Measurements from ENCODE around the gene SEMA7A.

SEMA7A gene

DNA sequence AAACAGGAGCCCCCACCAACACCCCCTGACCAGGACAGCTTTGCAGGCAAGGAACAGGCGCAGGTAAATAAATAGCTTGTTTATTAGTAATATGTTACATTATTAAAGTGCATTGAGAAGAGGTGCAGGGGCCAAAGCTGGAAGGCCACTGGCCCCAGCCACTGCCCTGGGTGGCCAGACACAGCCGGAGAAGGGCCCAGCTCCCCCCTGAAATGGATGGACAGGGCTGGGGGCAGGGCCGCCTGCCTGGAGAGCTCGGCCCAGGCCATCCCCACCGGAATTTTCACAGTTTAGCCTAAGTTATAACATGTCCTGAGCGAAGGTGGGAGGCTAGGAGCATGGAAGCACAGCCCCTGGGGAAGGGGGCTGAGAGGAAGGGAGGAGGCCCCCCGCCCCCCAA is 24.5 kb downstream of the SEMA7A start:
- no peak for DNase-seq (ENCODE audit: low read depth)
- no peak for TF ChIP-seq MYC (IDR thresholded peaks at IDR 0.05; ENCODE audit: low read depth, low read length)
- TF ChIP-seq, protein P1, sequence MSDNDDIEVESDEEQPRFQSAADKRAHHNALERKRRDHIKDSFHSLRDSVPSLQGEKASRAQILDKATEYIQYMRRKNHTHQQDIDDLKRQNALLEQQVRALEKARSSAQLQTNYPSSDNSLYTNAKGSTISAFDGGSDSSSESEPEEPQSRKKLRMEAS (IDR thresholded peaks at IDR 0.05; ENCODE audit: low read depth, low read length) = no peak
- no peak for TF ChIP-seq POLR2A (IDR thresholded peaks at IDR 0.05; ENCODE audit: extremely low read depth, insufficient read length)
- TF ChIP-seq, protein P2, sequence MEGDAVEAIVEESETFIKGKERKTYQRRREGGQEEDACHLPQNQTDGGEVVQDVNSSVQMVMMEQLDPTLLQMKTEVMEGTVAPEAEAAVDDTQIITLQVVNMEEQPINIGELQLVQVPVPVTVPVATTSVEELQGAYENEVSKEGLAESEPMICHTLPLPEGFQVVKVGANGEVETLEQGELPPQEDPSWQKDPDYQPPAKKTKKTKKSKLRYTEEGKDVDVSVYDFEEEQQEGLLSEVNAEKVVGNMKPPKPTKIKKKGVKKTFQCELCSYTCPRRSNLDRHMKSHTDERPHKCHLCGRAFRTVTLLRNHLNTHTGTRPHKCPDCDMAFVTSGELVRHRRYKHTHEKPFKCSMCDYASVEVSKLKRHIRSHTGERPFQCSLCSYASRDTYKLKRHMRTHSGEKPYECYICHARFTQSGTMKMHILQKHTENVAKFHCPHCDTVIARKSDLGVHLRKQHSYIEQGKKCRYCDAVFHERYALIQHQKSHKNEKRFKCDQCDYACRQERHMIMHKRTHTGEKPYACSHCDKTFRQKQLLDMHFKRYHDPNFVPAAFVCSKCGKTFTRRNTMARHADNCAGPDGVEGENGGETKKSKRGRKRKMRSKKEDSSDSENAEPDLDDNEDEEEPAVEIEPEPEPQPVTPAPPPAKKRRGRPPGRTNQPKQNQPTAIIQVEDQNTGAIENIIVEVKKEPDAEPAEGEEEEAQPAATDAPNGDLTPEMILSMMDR (IDR thresholded peaks at IDR 0.05; ENCODE audit: low read depth, low read length) = no peak
- no peak overlapping the region for H3K4me3 ChIP-seq (ENCODE audit: low read depth, low read length)

- H3K4me3 ChIP-seq (ENCODE audit: low read depth, low read length) = no peak overlapping the region
- DNase-seq (ENCODE audit: low read depth) = no peak
- TF ChIP-seq POLR2A (IDR thresholded peaks at IDR 0.05; ENCODE audit: extremely low read depth, insufficient read length) (no peak), MYC (IDR thresholded peaks at IDR 0.05; ENCODE audit: low read depth, low read length) (no peak)
- TF ChIP-seq, protein P1 (IDR thresholded peaks at IDR 0.05; ENCODE audit: low read depth, low read length) = no peak
- TF ChIP-seq, protein P2 (IDR thresholded peaks at IDR 0.05; ENCODE audit: low read depth, low read length) = no peak
Measured at GRCh38 chr15:74408815-74409214, 24.9 kb downstream of the SEMA7A start.

DNA sequence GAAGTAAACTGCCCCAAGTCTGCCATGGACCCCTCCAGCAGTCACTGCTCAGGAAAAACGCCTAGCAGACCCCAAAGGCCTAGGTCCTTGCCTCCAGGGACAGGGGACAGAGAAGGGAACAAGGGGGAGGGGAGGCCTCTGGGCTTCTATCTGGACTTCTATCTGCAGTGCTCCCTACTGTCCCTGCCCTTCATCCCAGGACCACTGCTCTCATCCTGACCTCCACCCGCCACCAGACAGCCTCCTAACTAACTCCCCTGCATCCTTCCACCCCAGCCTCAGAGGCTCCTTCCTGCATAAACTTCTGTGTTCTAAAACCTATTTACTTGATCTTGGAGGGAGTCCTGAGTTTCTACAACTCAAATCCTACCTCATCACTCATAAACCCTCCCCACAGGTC is 25.4 kb downstream of the SEMA7A start:
- no peak overlapping the region for H3K4me3 ChIP-seq (ENCODE audit: low read depth, low read length)
- TF ChIP-seq, protein P2 (IDR thresholded peaks at IDR 0.05; ENCODE audit: low read depth, low read length) = no peak
- TF ChIP-seq POLR2A (IDR thresholded peaks at IDR 0.05; ENCODE audit: extremely low read depth, insufficient read length) (no peak), MYC (IDR thresholded peaks at IDR 0.05; ENCODE audit: low read depth, low read length) (no peak)
- TF ChIP-seq, protein P1 (IDR thresholded peaks at IDR 0.05; ENCODE audit: low read depth, low read length) = no peak

DNA sequence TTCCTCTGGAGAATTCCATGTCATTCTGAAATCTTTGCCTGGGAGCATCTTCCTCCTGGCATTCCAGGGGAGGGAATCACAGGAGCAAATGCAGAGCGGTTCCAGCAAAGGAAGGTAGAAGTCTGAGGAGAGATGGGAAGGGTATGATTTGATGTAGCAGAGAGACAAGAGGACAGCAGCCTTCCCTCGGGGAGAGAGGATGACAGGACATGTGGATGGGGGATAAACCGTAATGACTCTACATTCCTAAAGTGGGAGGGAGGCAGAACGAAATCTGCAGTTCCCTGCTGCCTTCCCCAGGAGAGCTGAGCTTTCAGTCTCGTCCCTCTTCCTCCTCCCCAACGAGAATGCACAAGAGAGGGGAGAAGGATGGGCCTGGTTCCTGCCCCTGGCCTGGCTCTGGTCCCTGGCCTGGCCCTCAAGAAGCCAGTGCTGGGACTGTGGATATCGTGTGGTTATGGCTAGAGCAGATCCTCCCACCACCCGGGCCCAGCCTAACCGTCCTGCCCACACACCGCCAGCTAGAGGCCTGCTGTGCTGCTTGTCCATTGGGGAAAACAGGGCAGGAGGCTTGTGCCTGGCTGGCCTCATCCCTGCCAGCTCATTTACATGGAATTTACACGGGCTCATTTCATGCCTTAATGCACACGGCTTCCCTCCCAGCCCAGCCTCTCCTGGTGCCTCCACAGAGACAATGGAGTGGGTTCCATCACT is 26.6 kb downstream of the SEMA7A start:
- peak; percentile 83 for DNase-seq (ENCODE audit: low read depth)
- H3K4me3 ChIP-seq (ENCODE audit: low read depth, low read length) = no peak overlapping the region
- no peak; the same call in 1 of the 2 replicates for TF ChIP-seq MYC (IDR thresholded peaks at IDR 0.05; ENCODE audit: low read depth, low read length)
- TF ChIP-seq, protein P1 (IDR thresholded peaks at IDR 0.05; ENCODE audit: low read depth, low read length) = no peak
- no peak for TF ChIP-seq POLR2A (IDR thresholded peaks at IDR 0.05; ENCODE audit: extremely low read depth, insufficient read length)
- TF ChIP-seq, protein P2 (IDR thresholded peaks at IDR 0.05; ENCODE audit: low read depth, low read length) = no peak

More for the DNA sequence above, 25.4 kb downstream of the SEMA7A start:
- no peak for DNase-seq (ENCODE audit: low read depth)

DNA sequence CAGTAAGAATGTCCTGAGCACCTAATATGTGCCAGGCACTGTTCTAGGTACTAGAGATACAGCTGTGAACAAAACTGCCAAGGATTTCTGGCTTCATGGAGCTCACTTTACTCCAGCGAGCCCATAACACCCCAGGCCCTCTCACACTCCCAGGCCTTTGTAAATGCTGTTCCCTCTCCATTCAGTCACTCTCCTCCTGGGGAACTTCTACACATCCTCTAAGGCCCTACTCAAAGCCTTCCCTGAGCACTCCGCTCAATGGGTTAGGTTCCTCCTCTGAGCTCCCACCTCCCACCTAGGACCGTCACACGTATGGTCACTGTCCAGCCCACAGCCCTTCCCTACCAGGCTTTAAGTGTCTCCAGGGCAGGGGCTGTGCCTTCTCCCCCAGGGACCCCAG is 27.2 kb downstream of the SEMA7A start:
- H3K4me3 ChIP-seq (ENCODE audit: low read depth, low read length) = no peak overlapping the region
- TF ChIP-seq POLR2A (IDR thresholded peaks at IDR 0.05; ENCODE audit: extremely low read depth, insufficient read length) (no peak), MYC (IDR thresholded peaks at IDR 0.05; ENCODE audit: low read depth, low read length) (no peak)
- TF ChIP-seq, protein P1 (IDR thresholded peaks at IDR 0.05; ENCODE audit: low read depth, low read length) = no peak
- TF ChIP-seq, protein P2 (IDR thresholded peaks at IDR 0.05; ENCODE audit: low read depth, low read length) = no peak
- no peak for DNase-seq (ENCODE audit: low read depth)
